ENCODE measurements around the gene PRAMEF17.
"Not testable (repeated sequence)": the region's sequence is repeated elsewhere in the genome, so short reads cannot be mapped to it uniquely, and the experiment has no call there.

Gene PRAMEF17, protein sequence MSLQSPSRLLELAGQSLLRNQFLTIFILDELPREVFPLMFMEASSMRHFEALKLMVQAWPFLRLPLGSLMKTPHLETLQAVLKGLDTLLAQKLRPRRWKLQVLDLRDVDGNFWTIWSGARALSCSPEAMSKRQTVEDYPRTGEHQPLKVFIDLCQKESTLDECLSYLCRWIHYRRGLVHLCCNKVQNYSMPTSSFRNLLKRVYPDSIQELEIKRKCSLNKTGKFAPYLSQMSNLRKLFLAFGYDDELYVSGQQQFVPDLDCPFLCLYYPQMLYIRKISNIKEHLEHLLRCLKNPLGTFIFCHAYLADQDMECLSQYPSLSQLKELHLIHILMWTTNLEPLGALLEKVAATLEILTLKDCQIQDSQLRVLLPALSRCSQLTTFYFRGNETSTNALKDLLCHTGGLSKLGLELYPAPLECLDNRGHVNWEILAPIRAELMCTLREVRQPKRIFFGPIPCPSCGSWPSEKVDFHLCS

DNA sequence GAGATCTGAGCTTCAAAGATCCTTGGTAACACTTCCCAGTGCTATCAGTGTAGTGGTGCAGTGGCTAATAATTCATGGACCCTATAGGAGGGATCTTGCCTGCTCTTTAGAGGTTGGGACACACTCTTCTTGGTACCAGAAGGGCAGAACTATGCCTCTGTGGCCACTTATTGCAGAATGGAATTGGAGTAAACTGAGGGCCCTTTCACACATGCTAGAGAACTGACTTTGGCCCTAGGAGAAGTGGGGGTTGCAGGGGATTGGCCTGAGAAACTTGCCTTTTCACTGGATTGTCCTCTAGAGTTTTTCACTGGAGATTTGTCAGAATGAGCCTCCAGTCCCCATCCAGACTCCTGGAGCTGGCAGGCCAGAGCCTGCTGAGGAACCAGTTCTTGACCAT is at the start of gene PRAMEF17:
TSS of gene PRAMEF17 (plus strand) at position 301 of the 400 bp plus-strand sequence. CDS start at position 327, 26 bp downstream.
- DNase-seq (ENCODE audit: low read depth) = not testable (repeated sequence)

DNA sequence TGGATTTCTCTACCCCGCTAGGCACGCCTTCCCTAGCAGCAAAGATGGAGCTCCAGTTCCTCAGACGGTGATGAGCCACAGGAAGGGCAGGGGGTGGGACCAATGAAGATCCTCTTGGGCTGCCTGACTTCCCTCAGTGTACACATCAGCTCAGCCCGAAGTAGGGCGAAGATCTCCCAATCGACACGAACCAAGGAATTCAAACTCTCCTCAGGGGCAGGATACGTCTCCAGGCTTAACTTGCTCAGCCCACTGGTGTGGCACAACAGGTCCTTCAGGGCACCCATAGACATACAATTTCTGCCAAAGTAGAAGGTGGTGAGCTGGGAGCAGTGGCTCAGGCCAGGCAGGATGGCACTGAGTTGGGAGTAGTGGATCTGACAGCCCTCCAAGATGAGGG is 46.9 kb upstream of the PRAMEF17 start:
- DNase-seq (ENCODE audit: low read depth) = not testable (repeated sequence)

DNA sequence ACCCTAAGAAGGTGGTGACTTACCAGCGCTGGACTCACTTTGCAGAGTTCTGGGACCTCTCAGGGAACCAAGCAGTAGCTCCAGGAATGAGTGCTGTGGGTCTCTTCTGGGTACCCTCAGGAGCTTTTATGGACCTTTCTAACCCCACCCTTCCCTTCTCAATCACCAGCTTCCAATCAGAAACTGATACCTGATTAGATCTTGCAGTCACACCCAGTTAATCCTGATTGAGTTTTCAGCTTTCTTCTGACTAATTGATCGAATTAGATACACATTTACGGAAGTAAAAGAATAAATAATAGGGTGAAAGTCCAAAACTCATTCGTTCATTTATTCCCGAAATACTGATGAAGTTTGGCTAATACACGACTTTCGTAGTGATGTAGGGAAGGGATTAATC is 42.4 kb upstream of the PRAMEF17 start, which contains the start of gene PRAMEF14:
TSS of gene PRAMEF14 (minus strand) at position 101 of the 400 bp plus-strand sequence. CDS start 1,820 bp downstream, outside the sequence.
- not testable (repeated sequence) for DNase-seq (ENCODE audit: low read depth)

DNA sequence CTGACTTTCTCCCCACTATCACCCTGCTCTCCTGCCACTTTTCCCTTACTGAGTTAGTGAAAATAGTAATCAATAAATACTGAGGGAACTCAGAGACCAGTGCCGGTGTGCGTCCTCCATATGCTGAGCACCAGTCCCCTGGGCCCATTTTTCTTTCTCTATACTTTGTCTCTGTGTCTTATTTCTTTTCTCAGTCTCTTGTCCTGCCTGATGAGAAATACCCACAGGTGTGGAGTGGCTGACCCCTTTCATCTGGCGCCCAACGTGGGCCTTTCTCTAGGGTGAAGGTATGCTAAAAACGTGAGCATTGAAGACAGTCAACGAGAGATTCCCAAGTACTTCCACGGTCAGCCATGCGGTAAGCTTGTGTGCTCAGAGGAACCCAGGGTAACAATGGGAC is 36.0 kb upstream of the PRAMEF17 start:
- not testable (repeated sequence) for DNase-seq (ENCODE audit: low read depth)

DNA sequence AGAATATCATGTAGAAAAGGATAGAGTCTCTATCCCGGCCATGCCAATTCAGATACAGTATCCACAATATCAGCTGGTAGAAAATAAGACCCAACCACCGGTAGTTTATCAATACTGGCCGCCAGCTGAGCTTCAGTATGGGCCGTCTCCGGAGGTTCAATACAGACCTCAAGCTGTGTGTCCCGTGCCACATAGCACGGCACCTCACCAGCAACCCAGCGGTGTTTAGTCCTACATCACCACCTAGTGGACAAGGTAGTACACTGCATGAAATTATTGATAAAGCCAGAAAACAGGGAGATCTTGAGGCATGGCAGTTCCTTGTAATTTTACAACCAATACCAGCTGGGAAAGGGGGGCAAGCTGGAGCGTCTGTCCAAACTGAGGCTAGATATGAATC is 35.0 kb upstream of the PRAMEF17 start:
- DNase-seq (ENCODE audit: low read depth) = not testable (repeated sequence)

DNA sequence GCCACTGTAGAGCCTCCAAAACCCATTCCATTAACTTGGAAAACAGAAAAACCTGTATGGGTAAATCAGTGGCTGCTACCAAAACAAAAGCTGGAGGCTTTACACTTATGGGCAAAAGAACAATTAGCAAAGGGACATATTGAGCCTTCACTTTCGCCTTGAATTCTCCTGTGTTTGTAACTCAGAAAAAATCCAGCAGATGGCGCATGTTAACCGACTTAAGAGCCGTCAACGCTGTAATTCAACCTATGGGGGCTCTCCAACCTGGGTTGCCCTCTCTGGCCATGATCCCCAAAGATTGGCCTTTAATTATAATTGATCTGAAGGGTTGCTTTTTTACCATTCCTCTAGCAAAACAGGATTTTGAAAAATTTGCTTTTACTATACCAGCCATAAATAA is 32.7 kb upstream of the PRAMEF17 start:
- peak; percentile 14 for DNase-seq (ENCODE audit: low read depth)

DNA sequence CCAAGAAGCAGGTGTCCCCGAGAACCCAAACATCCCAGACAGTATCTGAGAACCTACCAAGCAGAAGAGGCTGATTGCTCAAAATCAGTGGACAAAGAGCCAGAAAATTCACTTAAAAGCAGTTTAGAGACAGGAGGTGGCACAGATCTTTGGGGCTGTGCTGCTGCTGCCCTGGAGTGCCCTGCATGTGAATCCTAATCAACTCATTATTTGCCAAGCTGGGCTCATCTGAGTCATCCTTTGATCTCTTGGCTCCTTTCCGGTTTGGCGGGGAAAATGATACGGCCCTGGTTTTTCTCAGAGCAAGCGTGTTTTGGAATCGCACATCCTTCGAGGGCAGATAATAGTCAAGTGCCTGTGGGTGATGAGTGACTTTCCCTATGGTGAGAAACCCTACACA is 27.1 kb upstream of the PRAMEF17 start:
- not testable (repeated sequence) for DNase-seq (ENCODE audit: low read depth)

DNA sequence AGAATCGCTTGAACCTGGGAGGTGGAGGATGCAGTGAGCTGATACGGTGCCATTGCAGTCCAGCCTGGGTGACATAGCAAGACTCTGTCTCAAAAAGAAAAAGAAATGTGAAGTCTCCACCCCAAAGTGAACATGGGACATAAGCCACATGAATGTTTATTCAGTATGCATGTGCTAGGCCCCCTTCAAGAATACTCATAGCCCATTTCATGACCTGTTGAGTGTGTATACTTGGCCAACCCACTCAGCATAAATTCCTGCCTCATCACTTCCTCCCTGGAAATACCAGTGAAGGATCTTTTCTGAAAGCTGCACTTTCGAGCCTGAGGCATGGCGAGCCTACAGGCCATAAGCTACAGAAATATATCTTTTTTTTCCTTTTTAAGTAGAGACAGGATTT is 24.5 kb upstream of the PRAMEF17 start:
- not testable (repeated sequence) for DNase-seq (ENCODE audit: low read depth)

DNA sequence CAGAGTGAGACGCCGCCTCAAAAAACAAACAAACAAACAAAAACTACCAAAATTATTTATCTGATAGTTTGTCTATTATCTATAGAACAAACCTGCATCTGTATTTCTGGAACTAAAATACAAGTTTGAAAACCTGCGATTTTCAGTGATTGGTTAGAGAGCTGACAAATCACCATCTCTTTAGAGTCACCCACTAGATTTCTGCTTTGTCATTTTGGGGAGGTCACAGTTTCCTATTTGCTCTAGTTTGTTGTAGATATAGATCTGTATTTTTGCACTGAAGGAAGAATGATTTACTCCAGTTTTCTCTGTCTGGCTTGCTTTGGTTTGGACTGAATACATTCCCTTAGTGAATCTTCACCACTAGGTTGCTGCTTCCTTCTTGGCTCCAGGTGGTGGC is 22.9 kb upstream of the PRAMEF17 start:
- not testable (repeated sequence) for DNase-seq (ENCODE audit: low read depth)

DNA sequence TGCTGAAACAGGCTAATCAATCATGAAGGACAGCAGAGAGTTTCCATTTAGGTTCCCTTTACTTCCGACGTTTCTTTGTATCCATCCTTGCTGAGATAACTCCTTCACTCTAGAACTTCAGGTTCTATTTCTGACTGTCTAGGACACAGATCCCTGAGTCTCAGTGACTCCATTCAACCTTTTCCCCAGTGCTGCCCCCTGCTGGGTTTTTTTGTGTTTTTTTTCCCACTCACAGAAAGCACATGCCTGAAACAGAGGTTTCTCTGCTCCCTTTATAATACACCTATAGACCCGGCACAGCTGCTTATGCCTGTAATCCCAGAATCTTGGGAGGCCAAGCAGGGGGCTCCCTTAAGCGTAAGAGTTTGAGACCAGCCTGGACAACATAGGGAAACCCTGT is 20.9 kb upstream of the PRAMEF17 start:
- DNase-seq (ENCODE audit: low read depth) = not testable (repeated sequence)

DNA sequence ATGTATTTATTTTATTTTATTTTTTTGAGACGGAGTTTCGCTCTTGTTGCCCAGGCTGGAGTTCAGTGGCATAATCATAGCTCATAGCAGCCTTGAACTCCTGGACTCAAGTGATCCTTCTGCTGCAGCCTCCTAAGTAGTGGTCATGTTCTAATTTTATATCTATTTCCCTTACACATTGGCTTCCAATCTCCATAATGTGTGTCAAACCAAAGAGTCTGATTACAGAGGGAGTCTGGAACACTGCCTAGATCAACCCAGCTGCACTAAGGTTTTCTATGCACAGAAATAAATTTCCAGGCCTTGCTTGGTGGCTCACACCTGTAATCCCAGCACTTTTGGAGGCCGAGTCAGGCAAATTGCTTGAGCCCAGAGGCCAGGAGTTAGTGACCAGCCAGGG is 10.4 kb upstream of the PRAMEF17 start:
- DNase-seq (ENCODE audit: low read depth) = not testable (repeated sequence)

DNA sequence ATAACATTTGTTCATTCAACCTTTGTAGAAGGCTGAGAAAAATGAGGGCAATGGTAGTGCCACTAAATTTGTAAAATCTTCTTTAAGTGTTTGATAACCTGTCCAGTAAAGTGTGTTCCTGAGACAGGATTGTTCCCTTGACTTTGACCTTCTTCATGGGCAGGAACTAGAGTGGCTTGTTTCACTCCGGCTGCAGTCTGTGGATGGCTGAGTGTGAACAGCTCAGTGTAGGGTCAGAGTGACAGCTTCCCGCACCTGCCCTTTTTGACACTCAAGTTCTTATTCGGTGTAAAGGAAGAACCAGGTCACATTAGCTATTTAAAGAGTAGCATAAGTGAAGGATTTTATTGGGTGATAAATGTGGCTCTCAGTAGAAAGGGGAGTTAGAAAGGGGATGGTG is 9.1 kb upstream of the PRAMEF17 start:
- not testable (repeated sequence) for DNase-seq (ENCODE audit: low read depth)

DNA sequence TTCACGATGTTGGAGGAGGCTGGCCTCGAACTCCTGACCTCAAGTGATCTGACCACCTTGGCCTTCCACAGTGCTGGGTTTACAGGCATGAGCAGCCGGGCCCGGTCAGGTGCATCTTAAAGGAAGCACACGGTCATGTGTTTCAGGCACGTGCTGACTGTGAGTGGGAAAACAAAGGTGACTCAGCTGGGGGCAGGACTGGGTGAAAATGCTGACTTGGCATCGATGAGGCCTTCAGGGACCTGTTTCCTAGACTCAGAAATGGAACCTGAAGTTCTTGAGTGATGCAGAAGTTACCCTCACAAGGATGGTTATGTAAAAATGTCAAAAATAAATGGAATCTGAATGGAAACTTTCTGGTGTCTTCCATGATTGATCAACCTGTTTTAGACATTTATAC is 3.6 kb downstream of the PRAMEF17 start:
- not testable (repeated sequence) for DNase-seq (ENCODE audit: low read depth)

DNA sequence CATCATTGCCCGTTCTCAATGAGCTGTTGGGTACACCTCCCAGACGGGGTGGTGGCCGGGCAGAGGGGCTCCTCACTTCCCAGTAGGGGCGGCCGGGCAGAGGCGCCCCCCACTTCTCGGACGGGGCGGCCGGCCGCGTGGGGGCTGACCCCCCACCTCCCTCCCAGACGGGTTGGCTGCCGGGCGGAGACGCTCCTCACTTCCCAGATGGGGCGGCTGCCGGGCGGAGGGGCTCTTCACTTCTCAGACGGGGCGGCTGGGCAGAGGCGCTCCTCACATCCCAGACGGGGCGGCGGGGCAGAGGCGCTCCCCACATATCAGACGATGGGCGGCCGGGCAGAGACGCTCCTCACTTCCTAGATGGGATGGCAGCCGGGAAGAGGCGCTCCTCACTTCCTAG is 5.3 kb downstream of the PRAMEF17 start:
- DNase-seq (ENCODE audit: low read depth) = not testable (repeated sequence)

DNA sequence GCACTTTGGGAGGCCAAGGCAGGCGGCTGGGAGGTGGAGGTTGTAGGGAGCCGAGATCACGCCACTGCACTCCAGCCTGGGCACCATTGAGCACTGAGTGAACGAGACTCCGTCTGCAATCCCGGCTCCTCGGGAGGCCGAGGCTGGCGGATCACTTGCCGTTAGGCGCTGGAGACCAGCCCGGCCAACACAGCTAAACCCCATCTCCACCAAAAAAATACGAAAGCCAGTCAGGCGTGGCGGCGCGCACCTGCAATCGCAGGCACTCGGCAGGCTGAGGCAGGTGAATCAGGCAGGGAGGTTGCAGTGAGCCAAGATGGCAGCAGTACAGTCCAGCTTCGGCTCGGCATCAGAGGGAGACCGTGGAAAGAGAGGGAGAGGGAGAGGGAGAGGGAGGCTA is 5.9 kb downstream of the PRAMEF17 start:
- DNase-seq (ENCODE audit: low read depth) = not testable (repeated sequence)

DNA sequence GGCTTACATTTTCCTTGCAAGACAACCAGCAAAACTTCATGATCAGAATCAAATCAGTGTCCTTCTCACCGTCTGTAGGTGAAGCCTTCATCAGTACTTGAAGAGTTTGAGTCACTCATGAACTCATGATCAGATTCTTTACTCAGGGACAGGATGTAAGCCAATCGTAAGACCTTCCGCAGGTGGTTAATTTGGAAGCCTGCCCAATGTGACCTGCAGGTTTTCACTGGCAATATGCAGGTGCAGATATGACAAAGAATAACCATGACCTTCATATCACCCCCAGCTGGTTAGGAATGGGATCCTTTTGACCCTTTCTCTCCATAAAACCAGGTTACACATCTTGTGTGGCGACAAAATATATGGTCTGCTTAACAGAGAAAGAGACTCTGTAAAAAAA is 18.4 kb downstream of the PRAMEF17 start:
- no peak for DNase-seq (ENCODE audit: low read depth)

DNA sequence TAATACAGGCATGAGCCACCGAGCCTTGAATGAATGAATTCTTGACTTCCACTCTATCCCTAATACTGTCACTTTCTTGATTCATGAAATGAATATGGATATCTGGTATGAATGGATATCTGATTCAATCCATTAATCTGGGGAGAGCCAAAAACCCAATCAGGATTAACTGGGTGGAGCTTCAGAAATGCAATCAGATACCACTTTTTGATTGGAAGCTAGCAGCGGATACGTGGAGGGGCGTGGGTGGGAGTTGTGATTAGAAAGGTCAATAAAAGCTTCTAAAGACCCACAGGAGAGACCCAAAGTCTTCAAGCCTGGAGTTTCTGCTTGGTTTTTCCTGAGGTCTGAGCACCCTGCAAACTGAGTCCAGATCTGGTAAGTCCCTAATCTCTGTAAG is 20.7 kb downstream of the PRAMEF17 start, which contains the start of gene PRAMEF20:
TSS of gene PRAMEF20 (plus strand) at position 301 of the 400 bp plus-strand sequence. CDS start 5,905 bp downstream, outside the sequence.
- DNase-seq (ENCODE audit: low read depth) = not testable (repeated sequence)

DNA sequence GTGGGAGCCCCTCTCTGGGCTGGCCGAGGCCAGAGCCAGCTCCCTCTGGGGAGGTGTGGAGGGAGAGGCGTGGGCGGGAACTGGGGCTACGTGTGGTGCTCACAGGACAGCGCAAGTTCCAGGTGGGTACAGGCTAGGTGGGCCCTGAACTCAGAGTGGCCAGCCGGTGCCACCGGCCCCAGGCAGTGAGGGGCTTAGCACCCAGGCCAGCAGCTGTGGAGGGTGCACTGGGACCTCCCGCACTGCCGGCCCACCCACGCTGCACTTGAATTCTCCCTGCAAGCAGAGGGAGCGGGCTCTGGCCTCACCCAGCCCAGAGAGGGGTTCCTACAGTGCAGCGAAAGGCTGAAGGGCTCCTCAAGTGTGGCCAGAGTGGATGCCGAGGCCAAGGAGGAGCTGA is 41.1 kb downstream of the PRAMEF17 start:
- DNase-seq (ENCODE audit: low read depth) = no peak

DNA sequence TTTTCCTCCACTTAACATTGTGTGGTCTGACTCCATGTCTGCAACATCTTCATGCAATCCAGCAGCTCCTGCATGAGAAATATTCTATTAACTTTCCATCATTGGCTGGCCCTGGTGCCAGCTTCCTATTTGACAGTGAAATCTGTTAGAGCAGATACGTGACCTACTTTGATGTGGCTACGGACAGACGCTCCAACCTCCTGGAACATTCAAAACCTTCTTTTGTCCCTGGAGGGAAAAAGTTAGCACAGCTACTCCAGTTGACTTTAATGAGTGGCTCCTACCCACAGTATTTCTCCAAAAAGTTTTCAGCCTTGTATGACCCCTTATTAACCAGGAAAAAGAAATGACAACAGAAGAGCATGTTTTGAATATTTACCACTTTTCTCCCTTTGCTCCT is 42.8 kb downstream of the PRAMEF17 start:
- no peak for DNase-seq (ENCODE audit: low read depth)

DNA sequence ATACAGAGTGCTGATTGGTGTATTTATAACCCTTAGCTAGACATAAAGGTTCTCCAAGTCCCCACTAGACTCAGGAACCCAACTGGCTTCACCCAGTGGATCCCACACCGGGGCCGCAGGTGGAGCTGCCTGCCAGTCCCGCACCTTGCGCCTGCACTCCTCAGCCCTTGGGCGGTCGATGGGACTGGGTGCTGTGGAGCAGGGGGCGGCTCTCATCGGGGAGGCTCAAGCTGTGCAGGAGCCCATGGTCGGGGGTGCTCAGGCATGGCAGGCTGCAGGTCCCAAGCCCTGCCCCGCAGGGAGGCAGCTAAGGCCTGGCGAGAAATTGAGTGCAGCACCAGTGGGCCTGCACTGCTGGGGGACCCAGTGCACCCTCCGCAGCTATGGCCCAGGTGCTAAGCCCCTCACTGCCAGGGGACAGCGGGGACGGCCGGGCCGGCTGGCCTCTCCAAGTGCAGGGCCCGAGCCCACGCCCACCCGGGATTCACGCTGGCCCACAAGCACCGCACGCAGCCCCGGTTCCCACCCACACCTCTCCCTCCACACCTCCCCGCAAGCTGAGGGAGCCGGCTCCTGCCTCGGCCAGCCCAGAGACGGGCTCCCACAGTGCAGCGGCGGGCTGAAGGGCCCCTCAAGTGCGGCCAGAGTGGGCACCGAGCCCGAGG is 44.4 kb downstream of the PRAMEF17 start:
- DNase-seq (ENCODE audit: low read depth) = not testable (repeated sequence)

DNA sequence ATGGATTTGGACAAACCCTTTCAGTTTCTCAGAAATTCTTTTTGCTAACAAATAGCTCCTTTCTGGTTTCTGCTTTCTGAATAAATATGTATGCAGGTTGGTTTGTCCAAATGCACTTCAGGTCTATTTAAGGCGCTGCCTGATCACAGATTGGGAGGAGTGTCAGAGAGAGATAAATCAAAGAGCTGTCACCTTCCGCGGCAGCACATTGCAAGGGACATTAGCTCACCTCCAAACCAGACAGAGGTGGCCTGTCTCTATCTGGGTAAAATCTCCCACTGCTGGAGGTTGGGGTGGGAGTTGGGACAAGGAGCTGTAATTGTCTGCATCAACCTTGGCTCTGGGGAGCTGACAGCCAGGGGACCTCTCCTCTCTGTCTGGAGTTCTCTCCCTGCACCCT is 46.0 kb downstream of the PRAMEF17 start:
- DNase-seq (ENCODE audit: low read depth) = no peak

DNA sequence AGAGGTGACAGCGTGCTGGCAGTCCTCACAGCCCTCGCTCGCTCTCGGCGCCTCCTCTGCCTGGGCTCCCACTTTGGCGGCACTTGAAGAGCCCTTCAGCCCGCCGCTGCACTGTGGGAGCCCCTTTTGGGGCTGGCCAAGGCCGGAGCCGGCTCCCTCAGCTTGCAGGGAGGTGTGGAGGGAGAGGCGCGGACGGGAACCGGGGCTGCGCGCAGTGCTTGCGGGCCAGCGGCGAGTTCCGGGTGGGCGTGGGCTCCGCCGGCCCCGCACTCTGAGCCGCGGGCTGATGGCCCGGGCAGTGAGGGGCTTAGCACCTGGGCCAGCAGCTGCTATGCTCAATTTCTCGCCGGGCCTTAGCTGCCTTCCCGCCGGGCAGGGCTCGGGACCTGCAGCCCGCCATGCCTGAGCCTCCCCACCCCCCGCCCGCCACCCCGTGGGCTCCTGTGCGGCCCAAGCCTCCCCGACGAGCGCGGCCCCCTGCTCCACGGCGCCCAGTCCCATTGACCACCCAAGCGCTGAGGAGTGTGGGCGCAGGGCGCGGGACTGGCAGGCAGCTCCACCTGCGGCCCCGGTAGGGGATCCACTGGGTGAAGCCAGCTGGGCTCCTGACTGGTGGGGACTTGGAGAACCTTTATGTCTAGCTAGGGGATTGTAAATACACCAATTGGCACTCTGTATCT is 49.8 kb downstream of the PRAMEF17 start:
- not testable (repeated sequence) for DNase-seq (ENCODE audit: low read depth)
